CD8-positive, alpha-beta memory T cell (primary cell): ENCODE results near the gene VWCE. TPM values are rescaled to one million over a fixed set of nuclear protein-coding genes. Genes with fewer than 3 reads are reported as not detected.
"Not testable (repeated sequence)": the region's sequence is repeated elsewhere in the genome, so short reads cannot be mapped to it uniquely, and the experiment has no call there.

Experiments
- CTCF ChIA-PET: fragments of 350-600 bp; sonication (Branson Sonifier 250); formaldehyde crosslinking; loops from one replicate; lab custom pipeline; 2021; ENCODE audit warnings: antibody characterized with exemption; lab: Charles Lee
- POLR2A ChIA-PET: fragments of 350-600 bp; sonication (Branson Sonifier 250); formaldehyde crosslinking; loops from one replicate; lab custom pipeline; 2021; ENCODE audit warnings: antibody characterized with exemption; lab: Charles Lee
- DNase-seq, 5 donors: peaks; one replicate each; pipeline versions ENCODE4 v3.0.0 to v3.0.0-alpha.2; 2020 to 2022; ENCODE audit warnings: mixed read lengths in 1 of 5
- H3K27ac ChIP-seq: one replicate; pipeline ENCODE4 v1.7.0; 2013; ENCODE audit warnings: low read depth, mild to moderate bottlenecking, low read length, moderate library complexity
- H3K27me3 ChIP-seq: 2 replicates; pipeline ENCODE4 v1.7.0; 2013; ENCODE audit warnings: low read length, mild to moderate bottlenecking; ENCODE audit not compliant: insufficient read depth, poor library complexity, severe bottlenecking
- H3K36me3 ChIP-seq: 2 replicates; pipeline ENCODE4 v1.7.0; 2013; ENCODE audit warnings: mild to moderate bottlenecking, low read length, moderate library complexity; ENCODE audit not compliant: insufficient read depth
- H3K4me1 ChIP-seq: 2 replicates; pipeline ENCODE4 v1.7.0; 2013; ENCODE audit warnings: mild to moderate bottlenecking, low read length, moderate library complexity; ENCODE audit not compliant: insufficient read depth
- H3K4me3 ChIP-seq: 2 replicates; pipeline ENCODE4 v1.7.0; 2013; ENCODE audit warnings: mild to moderate bottlenecking, low read length
- H3K9me3 ChIP-seq: 2 replicates; pipeline ENCODE4 v1.7.0; 2013; ENCODE audit warnings: mild to moderate bottlenecking, low read length
- H3K27ac Mint-ChIP-seq, 8 donors: one replicate each; pipeline ENCODE4 v1.8.0; 2020 to 2021; ENCODE audit warnings: mixed read lengths in 8 of 8, mild to moderate bottlenecking in 6 of 8, inconsistent platforms in 3 of 8, moderate library complexity in 3 of 8
- H3K27me3 Mint-ChIP-seq, 2 donors: one replicate each; pipeline ENCODE4 v1.8.0; 2020 to 2021; ENCODE audit warnings: mixed read lengths in 2 of 2, mild to moderate bottlenecking in 1 of 2, moderate library complexity in 1 of 2
- H3K36me3 Mint-ChIP-seq, 3 donors: one replicate each; pipeline ENCODE4 v1.8.0; 2020 to 2021; ENCODE audit warnings: mixed read lengths in 3 of 3, inconsistent platforms in 1 of 3, mild to moderate bottlenecking in 1 of 3
- H3K4me1 Mint-ChIP-seq, 3 donors: one replicate each; pipeline ENCODE4 v1.8.0; 2020 to 2021; ENCODE audit warnings: mixed read lengths in 3 of 3, inconsistent platforms in 1 of 3, mild to moderate bottlenecking in 1 of 3
- H3K4me3 Mint-ChIP-seq, 7 donors: one replicate each; pipeline ENCODE4 v1.8.0; 2020 to 2021; ENCODE audit warnings: mixed read lengths in 7 of 7, mild to moderate bottlenecking in 6 of 7, moderate library complexity in 4 of 7, inconsistent platforms in 2 of 7
- H3K9me3 Mint-ChIP-seq, 5 donors: one replicate each; pipeline ENCODE4 v1.8.0; 2020 to 2022; ENCODE audit warnings: mixed read lengths in 5 of 5, mild to moderate bottlenecking in 3 of 5, moderate library complexity in 2 of 5, inconsistent platforms in 1 of 5
- polyA plus RNA-seq: library from polyadenylated mRNA; unstranded; fragments of 300-500 nt; fragmentation: Illumina TruSeq; gene quantifications from one replicate; pipeline ENCODE4 v1.2.3, GENCODE V29; 2021
- total RNA-seq, 2 experiments: library from RNA; stranded (reverse); gene quantifications; one replicate each; pipeline ENCODE4 v1.2.3, GENCODE V29; 2021

The VWCE gene
- total and polyA plus RNA-seq, 3 experiments from 2014 or later = 11.3 to 12.4 TPM; not detected in 1

DNA sequence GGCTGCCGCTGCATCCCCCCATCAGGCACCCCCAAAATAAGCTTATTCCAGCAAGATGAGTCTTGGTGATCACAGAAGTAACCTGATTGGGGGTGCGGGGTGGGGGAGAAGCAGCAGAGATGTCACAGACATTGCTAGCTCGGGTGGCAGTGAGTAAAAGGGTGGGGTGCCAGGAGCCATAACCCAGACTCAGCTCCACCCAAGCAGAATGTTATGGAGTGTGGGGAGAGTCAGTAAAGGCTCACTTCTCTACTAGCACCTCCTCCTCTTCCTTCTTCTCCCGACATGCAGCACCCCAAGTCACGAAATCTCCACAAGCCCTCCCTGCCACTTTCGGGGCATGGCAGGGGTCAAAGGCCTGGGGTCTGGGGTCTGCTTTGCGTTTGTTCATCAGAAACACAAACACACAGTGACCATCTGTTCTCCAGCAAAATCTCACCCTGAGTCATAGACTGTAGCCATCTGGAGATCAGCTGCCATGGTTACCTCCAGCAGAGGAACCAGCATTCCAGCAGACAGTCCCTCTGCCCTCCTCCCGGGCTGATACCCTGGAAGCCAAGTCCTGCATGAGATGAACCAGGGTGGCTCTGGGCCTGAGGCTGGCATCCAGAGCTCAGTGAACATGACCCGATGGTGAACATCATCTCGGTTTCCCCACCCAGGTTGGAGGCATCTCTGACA, 49.7 kb downstream of the VWCE start:
- DNase-seq, POLR2A ChIA-PET, H3K27ac Mint-ChIP-seq, H3K27ac ChIP-seq, H3K4me1 Mint-ChIP-seq, H3K27me3 ChIP-seq, H3K36me3 Mint-ChIP-seq, H3K36me3 ChIP-seq, H3K4me3 Mint-ChIP-seq, H3K4me3 ChIP-seq, CTCF ChIA-PET, H3K9me3 Mint-ChIP-seq, H3K4me1 ChIP-seq, H3K9me3 ChIP-seq, H3K27me3 Mint-ChIP-seq: not testable (repeated sequence)

DNA sequence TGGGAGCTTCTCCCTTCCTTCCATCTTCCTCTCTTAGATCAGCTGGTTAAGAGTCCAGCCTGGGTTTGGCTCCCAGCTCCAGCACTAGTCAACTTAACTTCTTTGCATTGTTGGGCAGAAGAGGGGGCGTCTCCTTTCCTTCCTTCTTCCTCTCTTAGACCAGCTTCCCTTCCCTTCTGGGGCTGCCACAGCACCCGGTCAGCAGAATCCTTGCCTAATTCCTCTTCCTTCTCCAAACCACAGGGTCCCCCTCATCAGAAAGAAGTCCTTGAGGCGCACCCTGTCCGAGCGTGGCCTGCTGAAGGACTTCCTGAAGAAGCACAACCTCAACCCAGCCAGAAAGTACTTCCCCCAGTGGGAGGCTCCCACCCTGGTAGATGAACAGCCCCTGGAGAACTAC, 53.6 kb downstream of the VWCE start:
- H3K4me3 ChIP-seq, H3K27ac ChIP-seq, H3K4me3 Mint-ChIP-seq, H3K9me3 ChIP-seq, CTCF ChIA-PET, H3K27me3 ChIP-seq, H3K36me3 ChIP-seq, H3K36me3 Mint-ChIP-seq, H3K4me1 Mint-ChIP-seq, H3K27me3 Mint-ChIP-seq, DNase-seq, H3K9me3 Mint-ChIP-seq, H3K4me1 ChIP-seq, POLR2A ChIA-PET, H3K27ac Mint-ChIP-seq: not testable (repeated sequence)

DNA sequence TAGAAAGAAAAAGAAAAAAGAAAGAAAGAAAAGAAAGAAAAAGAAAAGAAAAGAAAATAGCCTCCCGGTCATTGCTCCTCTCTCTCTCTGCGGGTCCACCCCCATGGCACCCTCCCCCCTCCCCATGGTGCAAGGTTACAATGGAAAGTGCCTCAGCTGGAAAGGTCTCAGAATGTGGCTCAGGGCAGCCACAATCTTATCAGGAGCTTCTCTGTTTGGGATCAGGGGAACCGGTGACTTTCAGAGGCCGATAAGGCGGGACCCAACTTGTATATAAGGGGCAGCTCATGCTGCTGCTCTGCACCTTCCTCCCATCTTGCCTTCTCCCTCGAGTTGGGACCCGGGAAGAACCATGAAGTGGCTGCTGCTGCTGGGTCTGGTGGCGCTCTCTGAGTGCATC, 54.2 kb downstream of the VWCE start, which contains the start of gene PGA5:
Gene PGA5, plus strand, starts transcription at position 301 of the 400 bp plus-strand sequence. Its CDS starts 52 bp downstream, at position 353.
- POLR2A ChIA-PET, H3K27me3 ChIP-seq, H3K4me3 ChIP-seq, H3K27ac Mint-ChIP-seq, H3K4me1 Mint-ChIP-seq, H3K36me3 ChIP-seq, H3K4me3 Mint-ChIP-seq, DNase-seq, H3K9me3 Mint-ChIP-seq, H3K9me3 ChIP-seq, H3K36me3 Mint-ChIP-seq, H3K27ac ChIP-seq, H3K27me3 Mint-ChIP-seq, H3K4me1 ChIP-seq, CTCF ChIA-PET: not testable (repeated sequence)

DNA sequence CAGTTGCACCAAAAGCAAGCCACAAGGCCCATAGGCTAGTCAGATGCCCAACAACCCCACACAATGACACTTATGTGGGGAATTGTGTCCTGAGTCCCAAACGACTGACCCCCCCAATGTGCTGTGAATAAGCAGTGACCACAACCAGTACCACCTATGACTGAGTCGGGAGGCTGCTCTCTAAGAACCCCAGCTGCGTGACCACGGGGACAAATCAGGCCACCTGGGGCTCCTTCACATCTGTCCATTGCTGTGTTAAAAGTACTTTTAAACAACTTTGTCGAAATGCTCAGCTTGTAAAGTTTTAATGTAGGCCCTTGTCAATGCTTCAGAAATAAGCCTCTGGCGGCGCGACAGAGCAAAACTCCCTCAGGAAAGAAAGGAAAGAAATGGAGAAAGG, 54.8 kb downstream of the VWCE start:
- H3K27ac Mint-ChIP-seq, H3K4me1 Mint-ChIP-seq, H3K4me1 ChIP-seq, CTCF ChIA-PET, H3K36me3 ChIP-seq, DNase-seq, POLR2A ChIA-PET, H3K27ac ChIP-seq, H3K4me3 ChIP-seq, H3K9me3 ChIP-seq, H3K27me3 ChIP-seq, H3K27me3 Mint-ChIP-seq, H3K36me3 Mint-ChIP-seq, H3K4me3 Mint-ChIP-seq, H3K9me3 Mint-ChIP-seq: not testable (repeated sequence)

DNA sequence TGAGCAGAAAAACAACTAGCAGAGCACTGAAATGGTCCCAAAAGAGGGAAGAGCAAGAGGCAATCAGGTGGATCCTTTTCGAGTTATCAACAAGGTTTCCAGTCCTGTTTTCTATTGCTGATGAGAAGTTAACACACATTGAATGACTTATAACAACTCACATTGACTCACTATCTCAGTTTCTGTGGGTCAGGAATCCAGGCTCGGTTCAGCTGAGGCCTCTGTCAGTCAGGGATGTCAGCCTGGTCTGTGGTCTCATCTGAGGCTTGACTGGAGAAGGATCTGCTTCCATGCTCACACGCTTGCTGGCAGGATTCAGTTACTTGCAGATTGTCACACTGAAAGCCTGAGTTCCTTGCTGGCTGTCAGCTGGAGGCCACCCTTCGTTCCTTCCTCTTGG, 58.0 kb downstream of the VWCE start:
- H3K9me3 ChIP-seq, H3K36me3 ChIP-seq, H3K4me1 Mint-ChIP-seq, H3K36me3 Mint-ChIP-seq, H3K27ac ChIP-seq, H3K4me3 ChIP-seq, H3K4me1 ChIP-seq, CTCF ChIA-PET, H3K27ac Mint-ChIP-seq, H3K27me3 Mint-ChIP-seq, H3K4me3 Mint-ChIP-seq, H3K27me3 ChIP-seq, H3K9me3 Mint-ChIP-seq, POLR2A ChIA-PET, DNase-seq: not testable (repeated sequence)

DNA sequence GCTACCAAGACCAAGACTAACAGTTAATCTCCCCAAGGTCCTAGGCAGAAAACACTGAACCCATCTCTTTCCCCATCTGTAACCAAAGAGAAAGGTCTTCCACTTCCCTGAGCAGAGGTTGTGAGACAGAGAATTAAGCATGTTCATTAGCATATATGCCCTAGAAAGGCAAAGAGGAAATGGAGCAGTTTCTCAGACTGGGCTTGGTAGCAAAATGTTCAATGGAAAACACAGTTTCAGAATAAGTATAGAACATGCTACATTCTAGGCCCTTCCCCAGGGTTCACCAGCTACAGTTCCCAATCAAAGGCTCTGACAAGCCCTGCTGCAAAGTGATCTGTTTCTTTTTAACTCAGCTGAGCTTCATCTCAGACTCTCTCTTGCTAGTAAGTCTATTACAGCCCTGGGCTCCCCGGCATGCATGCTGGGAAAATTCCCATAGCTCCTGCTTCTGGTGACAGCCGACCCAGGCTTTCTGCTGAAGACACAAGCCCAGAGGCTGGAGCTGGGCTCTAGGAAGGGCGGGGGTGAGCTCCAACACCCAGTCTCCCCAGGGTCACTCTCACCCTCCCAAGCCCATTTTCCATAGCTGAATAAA, 62.5 kb downstream of the VWCE start:
- POLR2A ChIA-PET, DNase-seq, H3K27me3 ChIP-seq, H3K4me1 ChIP-seq, H3K27me3 Mint-ChIP-seq, CTCF ChIA-PET, H3K27ac ChIP-seq, H3K36me3 ChIP-seq, H3K4me3 Mint-ChIP-seq, H3K4me3 ChIP-seq, H3K36me3 Mint-ChIP-seq, H3K27ac Mint-ChIP-seq, H3K9me3 ChIP-seq, H3K4me1 Mint-ChIP-seq, H3K9me3 Mint-ChIP-seq: not testable (repeated sequence)

DNA sequence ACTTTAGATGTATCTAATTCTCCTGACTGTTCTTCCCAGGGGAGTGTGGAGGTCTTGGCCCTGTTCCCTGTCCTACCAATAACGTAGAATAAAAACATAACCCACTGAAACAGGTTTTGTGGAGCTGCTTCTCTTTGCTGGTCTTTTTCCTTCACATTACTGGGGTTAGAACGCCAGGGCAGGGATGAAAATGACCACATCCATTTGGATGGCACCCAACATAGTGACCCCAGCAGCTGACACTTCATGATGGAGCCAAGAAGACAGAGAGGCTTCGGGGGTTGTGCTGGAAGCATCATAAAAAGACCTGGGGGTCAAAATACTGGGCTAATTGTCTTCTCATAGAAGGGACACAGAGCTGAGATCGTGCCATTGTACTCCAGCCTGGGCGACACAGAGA, 63.5 kb downstream of the VWCE start:
- H3K4me1 Mint-ChIP-seq, H3K9me3 Mint-ChIP-seq, H3K4me3 ChIP-seq, H3K4me1 ChIP-seq, H3K27me3 Mint-ChIP-seq, CTCF ChIA-PET, H3K27ac Mint-ChIP-seq, H3K36me3 ChIP-seq, H3K36me3 Mint-ChIP-seq, POLR2A ChIA-PET, H3K9me3 ChIP-seq, H3K27ac ChIP-seq, H3K4me3 Mint-ChIP-seq, H3K27me3 ChIP-seq, DNase-seq: not testable (repeated sequence)

DNA sequence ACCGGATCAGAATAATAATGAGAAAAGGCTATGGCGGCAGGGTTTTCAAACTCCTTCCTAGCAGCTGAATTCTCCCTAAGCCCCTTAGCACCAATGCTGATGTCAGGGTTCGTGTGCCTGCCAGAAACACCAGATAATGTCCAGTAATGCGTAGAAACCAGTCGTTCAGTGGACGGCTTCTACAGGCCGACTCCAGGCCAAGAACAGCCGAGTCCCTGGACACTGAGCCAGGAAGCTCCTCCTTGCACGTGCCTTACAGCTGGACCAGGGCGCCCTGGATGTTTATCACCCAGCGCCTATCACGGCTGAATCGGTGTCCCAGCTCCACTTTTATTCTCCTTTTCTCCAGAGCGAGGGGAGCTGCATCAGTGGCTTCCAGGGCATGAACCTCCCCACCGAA, 64.1 kb downstream of the VWCE start:
- POLR2A ChIA-PET, H3K36me3 ChIP-seq, H3K4me3 ChIP-seq, DNase-seq, H3K36me3 Mint-ChIP-seq, CTCF ChIA-PET, H3K4me1 Mint-ChIP-seq, H3K9me3 Mint-ChIP-seq, H3K27me3 ChIP-seq, H3K27me3 Mint-ChIP-seq, H3K27ac ChIP-seq, H3K9me3 ChIP-seq, H3K4me1 ChIP-seq, H3K4me3 Mint-ChIP-seq, H3K27ac Mint-ChIP-seq: not testable (repeated sequence)

DNA sequence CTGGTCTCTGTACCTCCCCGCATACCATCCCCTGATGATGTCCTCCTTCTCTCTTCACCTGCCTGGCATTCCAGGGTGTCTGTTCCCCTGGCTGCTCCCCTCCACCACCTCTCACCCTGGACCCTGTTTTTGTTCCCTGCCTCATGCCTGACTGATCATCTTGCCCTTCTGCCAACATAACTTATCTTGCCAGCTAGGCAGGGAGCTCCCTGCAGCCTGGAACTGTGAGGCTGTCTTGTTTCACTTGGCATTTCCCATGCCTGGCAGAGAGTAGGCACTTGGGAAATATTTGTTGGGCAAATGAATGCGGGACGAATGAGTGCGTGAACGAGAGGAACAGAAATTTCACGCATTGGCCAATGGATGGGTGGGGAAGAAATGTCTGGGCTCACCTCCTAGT, 65.7 kb downstream of the VWCE start:
- H3K27me3 ChIP-seq, H3K27ac ChIP-seq, POLR2A ChIA-PET, H3K27me3 Mint-ChIP-seq, H3K4me3 ChIP-seq, CTCF ChIA-PET, H3K27ac Mint-ChIP-seq, H3K4me3 Mint-ChIP-seq, H3K9me3 Mint-ChIP-seq, H3K4me1 Mint-ChIP-seq, H3K9me3 ChIP-seq, H3K4me1 ChIP-seq, H3K36me3 Mint-ChIP-seq, H3K36me3 ChIP-seq, DNase-seq: not testable (repeated sequence)
